Measurements from ENCODE around the gene RELA.

The RELA gene

GRCh38 chr11:65654375-65655349, 8.1 kb downstream of the RELA start:
- Mint-ChIP-seq H3K36me3 (peaks cover 12% of the 10 kb centered on the region), H3K27me3 (no peaks in the 10 kb centered on the region), H3K9me3 (no peaks in the 10 kb centered on the region), H3K4me1 (peaks cover 60% of the 10 kb centered on the region), H3K4me3 (no peak overlapping the region), H3K27ac (no peak overlapping the region)

- H3K9me3 Mint-ChIP-seq, result no peaks in the 10 kb centered on the region
- peaks cover 49% of the 10 kb centered on the region for H3K4me1 Mint-ChIP-seq
- peaks cover 6% of the 10 kb centered on the region for H3K36me3 Mint-ChIP-seq
- peak overlapping the region; percentile 95 for H3K27ac Mint-ChIP-seq
- H3K27me3 Mint-ChIP-seq, result no peaks in the 10 kb centered on the region
- H3K4me3 Mint-ChIP-seq, result peak overlapping the region; percentile 90
Observed at GRCh38 chr11:65653229-65654225, 9.2 kb downstream of the RELA start.

- Mint-ChIP-seq H3K27ac (peak overlapping the region; percentile 95), H3K4me1 (peaks cover 49% of the 10 kb centered on the region), H3K9me3 (no peaks in the 10 kb centered on the region), H3K27me3 (no peaks in the 10 kb centered on the region), H3K4me3 (peak overlapping the region; percentile 90), H3K36me3 (peaks cover 6% of the 10 kb centered on the region)
Observed at GRCh38 chr11:65652511-65653228, 10.0 kb downstream of the RELA start.

- peak overlapping the region; percentile 30 for H3K27ac Mint-ChIP-seq
- H3K4me1 Mint-ChIP-seq, result peaks cover 42% of the 10 kb centered on the region
- peaks cover 4% of the 10 kb centered on the region for H3K36me3 Mint-ChIP-seq
- no peaks in the 10 kb centered on the region for H3K27me3 Mint-ChIP-seq
- H3K9me3 Mint-ChIP-seq, result no peaks in the 10 kb centered on the region
- H3K4me3 Mint-ChIP-seq, result peak overlapping the region; percentile 74
Observed at GRCh38 chr11:65651589-65652510, 10.9 kb downstream of the RELA start.

- no peaks in the 10 kb centered on the region for H3K27me3 Mint-ChIP-seq
- H3K4me3 Mint-ChIP-seq, result peak overlapping the region; percentile 74
- peak overlapping the region; percentile 30 for H3K27ac Mint-ChIP-seq
- no peaks in the 10 kb centered on the region for H3K9me3 Mint-ChIP-seq
- H3K4me1 Mint-ChIP-seq, result peaks cover 40% of the 10 kb centered on the region
- H3K36me3 Mint-ChIP-seq, result peaks cover 4% of the 10 kb centered on the region
Observed at GRCh38 chr11:65651339-65651588, 11.5 kb downstream of the RELA start.

GRCh38 chr11:65650547-65651338, 12.0 kb downstream of the RELA start:
- no peak overlapping the region for H3K4me3 Mint-ChIP-seq

GRCh38 chr11:65649656-65650546, 12.8 kb downstream of the RELA start:
- peaks cover 31% of the 10 kb centered on the region for H3K4me1 Mint-ChIP-seq
- no peaks in the 10 kb centered on the region for H3K27me3 Mint-ChIP-seq
- H3K4me3 Mint-ChIP-seq, result no peak overlapping the region
- H3K36me3 Mint-ChIP-seq, result no peaks in the 10 kb centered on the region
- H3K9me3 Mint-ChIP-seq, result no peaks in the 10 kb centered on the region
- no peak overlapping the region for H3K27ac Mint-ChIP-seq

More at GRCh38 chr11:65650547-65651338, 12.0 kb downstream of the RELA start:
- Mint-ChIP-seq H3K36me3 (peaks cover 4% of the 10 kb centered on the region), H3K4me1 (peaks cover 37% of the 10 kb centered on the region), H3K9me3 (no peaks in the 10 kb centered on the region), H3K27ac (no peak overlapping the region), H3K27me3 (no peaks in the 10 kb centered on the region)

- Mint-ChIP-seq H3K4me3 (no peak overlapping the region), H3K36me3 (no peaks in the 10 kb centered on the region), H3K9me3 (no peaks in the 10 kb centered on the region), H3K27me3 (no peaks in the 10 kb centered on the region), H3K4me1 (peaks cover 32% of the 10 kb centered on the region), H3K27ac (no peak overlapping the region)
Observed at GRCh38 chr11:65648997-65649493, 13.7 kb downstream of the RELA start.

- Mint-ChIP-seq H3K4me1 (peaks cover 27% of the 10 kb centered on the region), H3K27me3 (no peaks in the 10 kb centered on the region), H3K4me3 (no peak overlapping the region)
Observed at GRCh38 chr11:65646958-65647701, 15.6 kb downstream of the RELA start.

GRCh38 chr11:65646288-65646957, 16.3 kb downstream of the RELA start:
- H3K27ac Mint-ChIP-seq, result no peak overlapping the region
- H3K4me1 Mint-ChIP-seq, result peaks cover 26% of the 10 kb centered on the region
- no peaks in the 10 kb centered on the region for H3K36me3 Mint-ChIP-seq
- H3K27me3 Mint-ChIP-seq, result no peaks in the 10 kb centered on the region
- H3K9me3 Mint-ChIP-seq, result no peaks in the 10 kb centered on the region
- H3K4me3 Mint-ChIP-seq, result no peak overlapping the region

More at GRCh38 chr11:65646958-65647701, 15.6 kb downstream of the RELA start:
- Mint-ChIP-seq H3K9me3 (no peaks in the 10 kb centered on the region), H3K27ac (no peak overlapping the region), H3K36me3 (no peaks in the 10 kb centered on the region)

GRCh38 chr11:65645710-65646109, 17.0 kb downstream of the RELA start:
- Mint-ChIP-seq H3K9me3 (no peaks in the 10 kb centered on the region), H3K4me3 (no peak overlapping the region), H3K27ac (no peak overlapping the region), H3K27me3 (no peaks in the 10 kb centered on the region), H3K36me3 (no peaks in the 10 kb centered on the region), H3K4me1 (peaks cover 25% of the 10 kb centered on the region)

GRCh38 chr11:65644837-65645236, 17.9 kb downstream of the RELA start:
- no peaks in the 10 kb centered on the region for H3K27me3 Mint-ChIP-seq

More at GRCh38 chr11:65644837-65645236, 17.9 kb downstream of the RELA start:
- Mint-ChIP-seq H3K27ac (no peak overlapping the region), H3K4me3 (no peak overlapping the region), H3K4me1 (peaks cover 33% of the 10 kb centered on the region), H3K36me3 (no peaks in the 10 kb centered on the region), H3K9me3 (no peaks in the 10 kb centered on the region)
